ENCODE results near the gene CDH12. TPM values are rescaled to one million over a fixed set of nuclear protein-coding genes. Genes with fewer than 3 reads are reported as not detected.

The CDH12 gene
- total RNA-seq, 1 experiment from 2014 or later, result not detected

DNA sequence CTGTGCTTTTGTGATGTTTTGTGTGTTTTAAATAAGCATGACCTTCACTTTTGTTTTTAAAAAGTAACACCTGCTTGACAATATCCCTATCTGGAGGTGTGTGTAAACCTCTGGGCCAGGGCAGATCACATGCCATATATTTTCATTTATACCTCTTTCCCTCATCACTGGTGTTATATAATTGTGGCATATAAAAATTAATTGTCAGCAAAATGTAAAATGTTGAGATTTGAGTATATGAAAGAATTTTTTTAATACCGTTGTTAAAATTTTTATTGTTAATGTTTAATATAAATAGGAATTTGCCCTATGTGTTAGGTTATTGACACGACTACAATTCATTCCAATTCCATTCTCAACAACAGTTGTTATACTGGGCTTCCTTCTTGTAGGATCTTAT lies 6.5 kb downstream of the CDH12 start:
- no peaks in the 10 kb centered on the region for H4K20me1 ChIP-seq (ENCODE audit: insufficient read depth)
- BruUV-seq (replicated peaks), result no TSS peak
- peaks cover 5 to 21% of the 10 kb centered on the region in 2 experiments; a peak in 2 of 4 replicates for H3K9me3 ChIP-seq (ENCODE audit: control insufficient read depth in 1 of 2, insufficient read depth in 1 of 2, low read depth in 1 of 2, low read length in 2 of 2)
- H3K27me3 ChIP-seq (ENCODE audit: insufficient read depth, low read length), result no peaks in the 10 kb centered on the region
- H3K9me2 ChIP-seq (ENCODE audit: insufficient read depth), result no peaks in the 10 kb centered on the region
- H3K9ac ChIP-seq (ENCODE audit: low read length), result no peak overlapping the region
- H3K4me3 ChIP-seq (replicated peaks in 1 of 2; ENCODE audit: low read depth in 1 of 2, low read length in 2 of 2), result no peak overlapping the region
- ATAC-seq (no peak), DNase-seq (ENCODE audit: low read depth, low spot score) (no peak)
- no peak overlapping the region for H3K27ac ChIP-seq (ENCODE audit: low read depth, low read length)
- RAD21 ChIA-PET (ENCODE audit: low non-redundant PET in 1 of 2, low total read pairs in 2 of 2, uncharacterized antibody in 2 of 2, unreplicated experiment in 2 of 2), result no interaction called here
- H2AFZ ChIP-seq (ENCODE audit: low read depth, low read length, poor library complexity, severe bottlenecking), result no peak overlapping the region
- no peak overlapping the region for H3K4me2 ChIP-seq (ENCODE audit: low read length)
- TF ChIP-seq ELF1 (IDR thresholded peaks at IDR 0.05; ENCODE audit: borderline replicate concordance, low read depth) (no peak), POLR2AphosphoS5 (IDR thresholded peaks at IDR 0.05; ENCODE audit: low read depth, low read length) (no peak), EZH2phosphoT487 (IDR thresholded peaks at IDR 0.05; ENCODE audit: borderline replicate concordance) (no peak), POLR2A (IDR thresholded peaks at IDR 0.05; ENCODE audit: borderline replicate concordance, extremely low read depth, insufficient read depth, insufficient read length) (no peak), ZFX (IDR thresholded peaks at IDR 0.05) (no peak), SP1 (IDR thresholded peaks at IDR 0.05; ENCODE audit: low read depth) (no peak)
- no peaks in the 10 kb centered on the region for H3K79me2 ChIP-seq (ENCODE audit: insufficient read depth, low read length)
- CTCF ChIA-PET, result no interaction called here
- H3K36me3 ChIP-seq (ENCODE audit: control insufficient read depth in 1 of 2, insufficient read depth in 2 of 2, low read length in 2 of 2), result no peaks in the 10 kb centered on the region
- intact Hi-C loops (cut with micrococcal nuclease), result no loop called here
- POLR2A ChIA-PET, result no interaction called here
- H3K4me1 ChIP-seq (ENCODE audit: control insufficient read depth in 1 of 2, insufficient read depth in 2 of 2, low read length in 2 of 2), result no peaks in the 10 kb centered on the region

DNA sequence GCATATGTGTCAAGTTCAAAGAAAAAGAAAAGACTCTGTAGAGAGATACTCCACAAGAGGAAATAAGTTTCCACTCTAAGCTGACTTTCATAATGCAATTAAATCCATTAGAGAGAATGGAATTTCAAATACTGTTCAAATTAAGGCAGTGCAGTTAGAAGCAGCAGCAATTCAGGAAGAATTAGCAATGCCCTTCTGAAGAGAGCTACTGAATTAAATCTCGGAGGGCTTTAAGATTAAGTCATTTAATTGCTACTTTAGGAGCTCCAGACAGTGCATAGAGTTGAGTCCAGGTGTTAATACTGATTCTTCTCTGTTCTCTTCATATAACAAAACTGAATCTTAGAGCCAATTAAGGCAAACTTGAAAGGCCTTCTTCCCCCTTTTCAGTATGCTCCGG lies 8.5 kb downstream of the CDH12 start:
- TF ChIP-seq ZNF274 (IDR thresholded peaks at IDR 0.05; ENCODE audit: low read depth, low read length), result no peak
- TF ChIP-seq, protein P1, sequence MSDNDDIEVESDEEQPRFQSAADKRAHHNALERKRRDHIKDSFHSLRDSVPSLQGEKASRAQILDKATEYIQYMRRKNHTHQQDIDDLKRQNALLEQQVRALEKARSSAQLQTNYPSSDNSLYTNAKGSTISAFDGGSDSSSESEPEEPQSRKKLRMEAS (IDR thresholded peaks at IDR 0.05), result no peak
- no peak for TF ChIP-seq POLR2A (IDR thresholded peaks at IDR 0.05; ENCODE audit: borderline replicate concordance, extremely low read depth, insufficient read depth, insufficient read length)
- TF ChIP-seq EZH2 (IDR thresholded peaks at IDR 0.05), result no peak
- no peak for TF ChIP-seq CEBPB (IDR thresholded peaks at IDR 0.05; ENCODE audit: low read depth)
- TF ChIP-seq FOSL1 (IDR thresholded peaks at IDR 0.05; ENCODE audit: low read depth), result no peak
- TF ChIP-seq RAD21 (IDR thresholded peaks at IDR 0.05; ENCODE audit: low read depth), result no peak
- TF ChIP-seq EGR1 (IDR thresholded peaks at IDR 0.05; ENCODE audit: low read depth), result no peak
- TF ChIP-seq EZH2phosphoT487 (IDR thresholded peaks at IDR 0.05; ENCODE audit: borderline replicate concordance), result no peak
- no peak for TF ChIP-seq POLR2AphosphoS5 (IDR thresholded peaks at IDR 0.05; ENCODE audit: low read depth, low read length)
- TF ChIP-seq, protein P2, sequence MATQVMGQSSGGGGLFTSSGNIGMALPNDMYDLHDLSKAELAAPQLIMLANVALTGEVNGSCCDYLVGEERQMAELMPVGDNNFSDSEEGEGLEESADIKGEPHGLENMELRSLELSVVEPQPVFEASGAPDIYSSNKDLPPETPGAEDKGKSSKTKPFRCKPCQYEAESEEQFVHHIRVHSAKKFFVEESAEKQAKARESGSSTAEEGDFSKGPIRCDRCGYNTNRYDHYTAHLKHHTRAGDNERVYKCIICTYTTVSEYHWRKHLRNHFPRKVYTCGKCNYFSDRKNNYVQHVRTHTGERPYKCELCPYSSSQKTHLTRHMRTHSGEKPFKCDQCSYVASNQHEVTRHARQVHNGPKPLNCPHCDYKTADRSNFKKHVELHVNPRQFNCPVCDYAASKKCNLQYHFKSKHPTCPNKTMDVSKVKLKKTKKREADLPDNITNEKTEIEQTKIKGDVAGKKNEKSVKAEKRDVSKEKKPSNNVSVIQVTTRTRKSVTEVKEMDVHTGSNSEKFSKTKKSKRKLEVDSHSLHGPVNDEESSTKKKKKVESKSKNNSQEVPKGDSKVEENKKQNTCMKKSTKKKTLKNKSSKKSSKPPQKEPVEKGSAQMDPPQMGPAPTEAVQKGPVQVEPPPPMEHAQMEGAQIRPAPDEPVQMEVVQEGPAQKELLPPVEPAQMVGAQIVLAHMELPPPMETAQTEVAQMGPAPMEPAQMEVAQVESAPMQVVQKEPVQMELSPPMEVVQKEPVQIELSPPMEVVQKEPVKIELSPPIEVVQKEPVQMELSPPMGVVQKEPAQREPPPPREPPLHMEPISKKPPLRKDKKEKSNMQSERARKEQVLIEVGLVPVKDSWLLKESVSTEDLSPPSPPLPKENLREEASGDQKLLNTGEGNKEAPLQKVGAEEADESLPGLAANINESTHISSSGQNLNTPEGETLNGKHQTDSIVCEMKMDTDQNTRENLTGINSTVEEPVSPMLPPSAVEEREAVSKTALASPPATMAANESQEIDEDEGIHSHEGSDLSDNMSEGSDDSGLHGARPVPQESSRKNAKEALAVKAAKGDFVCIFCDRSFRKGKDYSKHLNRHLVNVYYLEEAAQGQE (IDR thresholded peaks at IDR 0.05; ENCODE audit: low read depth), result no peak
- TF ChIP-seq ZFX (IDR thresholded peaks at IDR 0.05), result no peak
- no peak for TF ChIP-seq SP1 (IDR thresholded peaks at IDR 0.05; ENCODE audit: low read depth)
- TF ChIP-seq YY1 (IDR thresholded peaks at IDR 0.05; ENCODE audit: extremely low read depth, insufficient replicate concordance, low read depth, low read length), result no peak
- TF ChIP-seq, protein P3, sequence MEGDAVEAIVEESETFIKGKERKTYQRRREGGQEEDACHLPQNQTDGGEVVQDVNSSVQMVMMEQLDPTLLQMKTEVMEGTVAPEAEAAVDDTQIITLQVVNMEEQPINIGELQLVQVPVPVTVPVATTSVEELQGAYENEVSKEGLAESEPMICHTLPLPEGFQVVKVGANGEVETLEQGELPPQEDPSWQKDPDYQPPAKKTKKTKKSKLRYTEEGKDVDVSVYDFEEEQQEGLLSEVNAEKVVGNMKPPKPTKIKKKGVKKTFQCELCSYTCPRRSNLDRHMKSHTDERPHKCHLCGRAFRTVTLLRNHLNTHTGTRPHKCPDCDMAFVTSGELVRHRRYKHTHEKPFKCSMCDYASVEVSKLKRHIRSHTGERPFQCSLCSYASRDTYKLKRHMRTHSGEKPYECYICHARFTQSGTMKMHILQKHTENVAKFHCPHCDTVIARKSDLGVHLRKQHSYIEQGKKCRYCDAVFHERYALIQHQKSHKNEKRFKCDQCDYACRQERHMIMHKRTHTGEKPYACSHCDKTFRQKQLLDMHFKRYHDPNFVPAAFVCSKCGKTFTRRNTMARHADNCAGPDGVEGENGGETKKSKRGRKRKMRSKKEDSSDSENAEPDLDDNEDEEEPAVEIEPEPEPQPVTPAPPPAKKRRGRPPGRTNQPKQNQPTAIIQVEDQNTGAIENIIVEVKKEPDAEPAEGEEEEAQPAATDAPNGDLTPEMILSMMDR (IDR thresholded peaks at IDR 0.05 in 2 of 3, conservative IDR thresholded peaks at IDR 0.05 in 1 of 3; ENCODE audit: borderline replicate concordance in 1 of 3, insufficient read depth in 1 of 3, low read depth in 2 of 3, low read length in 2 of 3), result no peak
- no peak for TF ChIP-seq CBX3 (IDR thresholded peaks at IDR 0.05; ENCODE audit: low read depth)
- H3K4me2 ChIP-seq (ENCODE audit: low read length), result no peak overlapping the region
- no TSS peak for BruUV-seq (replicated peaks)
- H3K4me3 ChIP-seq (replicated peaks in 1 of 2; ENCODE audit: low read depth in 1 of 2, low read length in 2 of 2), result no peak overlapping the region
- no peak overlapping the region for H2AFZ ChIP-seq (ENCODE audit: low read depth, low read length, poor library complexity, severe bottlenecking)
- H3K4me1 ChIP-seq (ENCODE audit: control insufficient read depth in 1 of 2, insufficient read depth in 2 of 2, low read length in 2 of 2), result no peaks in the 10 kb centered on the region
- no peak for DNase-seq (ENCODE audit: low read depth, low spot score)
- no peaks in the 10 kb centered on the region for H3K79me2 ChIP-seq (ENCODE audit: insufficient read depth, low read length)
- H3K27me3 ChIP-seq (ENCODE audit: insufficient read depth, low read length), result no peaks in the 10 kb centered on the region
- H3K36me3 ChIP-seq (ENCODE audit: control insufficient read depth in 1 of 2, insufficient read depth in 2 of 2, low read length in 2 of 2), result no peaks in the 10 kb centered on the region
- no peak overlapping the region for H3K9ac ChIP-seq (ENCODE audit: low read length)
- intact Hi-C loops (cut with micrococcal nuclease), result no loop called here
- ATAC-seq, result no peak
- no peaks in the 10 kb centered on the region for H4K20me1 ChIP-seq (ENCODE audit: insufficient read depth)
- peaks cover 8 to 21% of the 10 kb centered on the region in 2 experiments; a peak in 2 of 4 replicates for H3K9me3 ChIP-seq (ENCODE audit: control insufficient read depth in 1 of 2, insufficient read depth in 1 of 2, low read depth in 1 of 2, low read length in 2 of 2)
- POLR2A ChIA-PET, result no interaction called here
- RAD21 ChIA-PET (ENCODE audit: low non-redundant PET in 1 of 2, low total read pairs in 2 of 2, uncharacterized antibody in 2 of 2, unreplicated experiment in 2 of 2), result no interaction called here
- no peaks in the 10 kb centered on the region for H3K9me2 ChIP-seq (ENCODE audit: insufficient read depth)
- CTCF ChIA-PET, result no interaction called here
- no peak overlapping the region for H3K27ac ChIP-seq (ENCODE audit: low read depth, low read length)
